IMR-90 (cell line): Measurements from ENCODE around the gene SLC39A2. TPM values are rescaled to one million over a fixed set of nuclear protein-coding genes. Genes with fewer than 3 reads are reported as not detected.

Experiments used
- ATAC-seq: fragments of 200-7000 bp; cut with Tn5 transposase; 2 replicates; pipeline ENCODE4 v1.9.1; 2020; ENCODE audit warnings: low read depth, mild to moderate bottlenecking, moderate library complexity
- BruUV-seq: library from RNA; stranded (reverse); fragments of 400-500 nt; replicated peaks from 2 replicates; lab custom pipeline; 2021; lab: Mats Ljungman, UMichigan
- CTCF ChIA-PET: fragments of 300-600 bp; formaldehyde crosslinking; extraction: SDS; loops from one replicate; lab custom pipeline; 2021; ENCODE audit warnings: antibody characterized with exemption; lab: Yijun Ruan, JAX
- POLR2A ChIA-PET: fragments of 300-600 bp; sonication (Branson Sonifier 250); formaldehyde crosslinking; loops from one replicate; lab custom pipeline; 2022; ENCODE audit warnings: antibody characterized with exemption; ENCODE audit not compliant: unreplicated experiment; lab: Charles Lee
- DNase-seq: peaks from one replicate; pipeline ENCODE4 v3.0.0; 2013
- H2AFZ ChIP-seq: replicated peaks from 2 replicates; pipeline ENCODE3; 2013; ENCODE audit warnings: low read length, mild to moderate bottlenecking; ENCODE audit not compliant: poor library complexity
- H2AK5ac ChIP-seq: 2 replicates; pipeline ENCODE4 v1.6.1; 2013; ENCODE audit warnings: low read depth, low read length, inconsistent platforms
- H2AK9ac ChIP-seq: replicated peaks from 2 replicates; pipeline ENCODE3; 2013; ENCODE audit warnings: mild to moderate bottlenecking, low read depth, low read length, moderate library complexity; ENCODE audit not compliant: poor library complexity
- H2BK120ac ChIP-seq: 2 replicates; pipeline ENCODE4 v1.6.1; 2013; ENCODE audit warnings: low read depth, low read length, inconsistent platforms
- H2BK15ac ChIP-seq: 3 replicates; pipeline ENCODE4 v1.6.1; 2013; ENCODE audit warnings: low read depth, low read length, inconsistent platforms
- H2BK20ac ChIP-seq: 2 replicates; pipeline ENCODE4 v1.6.1; 2013; ENCODE audit warnings: low read depth, mild to moderate bottlenecking, inconsistent platforms, low read length, moderate library complexity
- H2BK5ac ChIP-seq: 2 replicates; pipeline ENCODE4 v1.6.1; 2013; ENCODE audit warnings: mild to moderate bottlenecking, low read depth, low read length, inconsistent platforms; ENCODE audit not compliant: poor library complexity, severe bottlenecking
- H3K14ac ChIP-seq: replicated peaks from 2 replicates; pipeline ENCODE4 v1.6.1; 2013; ENCODE audit warnings: low read depth, low read length, inconsistent platforms
- H3K18ac ChIP-seq: 2 replicates; pipeline ENCODE4 v1.6.1; 2013; ENCODE audit warnings: low read depth, low read length, control low read depth
- H3K23ac ChIP-seq: 2 replicates; pipeline ENCODE4 v1.6.1; 2013; ENCODE audit warnings: low read depth, low read length, inconsistent platforms
- H3K27ac ChIP-seq: 2 replicates; pipeline ENCODE4 v1.5.1; 2013; ENCODE audit warnings: mild to moderate bottlenecking, control low read depth, low read length; ENCODE audit not compliant: insufficient read depth
- H3K27me3 ChIP-seq: 2 replicates; pipeline ENCODE4 v1.6.1; 2013; ENCODE audit warnings: low read length; ENCODE audit not compliant: control insufficient read depth, insufficient read depth
- H3K36me3 ChIP-seq: 2 replicates; pipeline ENCODE4 v1.6.1; 2013; ENCODE audit warnings: low read length, mixed read lengths; ENCODE audit not compliant: control insufficient read depth, insufficient read depth
- H3K4ac ChIP-seq: 2 replicates; pipeline ENCODE4 v1.6.1; 2013; ENCODE audit warnings: low read depth, low read length, inconsistent platforms
- H3K4me1 ChIP-seq: 2 replicates; pipeline ENCODE4 v1.6.1; 2013; ENCODE audit warnings: low read length, mixed read lengths; ENCODE audit not compliant: control insufficient read depth, insufficient read depth
- H3K4me2 ChIP-seq: 2 replicates; pipeline ENCODE4 v1.6.1; 2013; ENCODE audit warnings: low read depth, mild to moderate bottlenecking, control low read depth, low read length, moderate library complexity
- H3K4me3 ChIP-seq: 2 replicates; pipeline ENCODE4 v1.5.1; 2013; ENCODE audit warnings: low read depth, mild to moderate bottlenecking, control low read depth, low read length, moderate library complexity; ENCODE audit not compliant: insufficient read depth
- H3K56ac ChIP-seq: 2 replicates; pipeline ENCODE4 v1.6.1; 2013; ENCODE audit warnings: low read length, inconsistent platforms; ENCODE audit not compliant: insufficient read depth; ENCODE audit errors: extremely low read depth
- H3K79me1 ChIP-seq, 2 experiments: 2 replicates each; pipeline ENCODE4 v1.6.1; 2013; ENCODE audit warnings: low read length in 2 of 2, inconsistent platforms in 1 of 2, low read depth in 1 of 2
- H3K9ac ChIP-seq: 2 replicates; pipeline ENCODE4 v1.6.1; 2013; ENCODE audit warnings: low read depth, low read length, control low read depth
- H3K9me1 ChIP-seq: 2 replicates; pipeline ENCODE4 v1.6.1; 2013; ENCODE audit warnings: low read length, inconsistent platforms; ENCODE audit not compliant: insufficient read depth
- H3K9me3 ChIP-seq: 2 replicates; pipeline ENCODE4 v1.6.1; 2013; ENCODE audit warnings: low read length; ENCODE audit not compliant: control insufficient read depth, insufficient read depth
- H4K20me1 ChIP-seq: 2 replicates; pipeline ENCODE4 v1.6.1; 2013; ENCODE audit warnings: low read length, inconsistent platforms; ENCODE audit not compliant: insufficient read depth
- H4K5ac ChIP-seq: 2 replicates; pipeline ENCODE4 v1.6.1; 2013; ENCODE audit warnings: mild to moderate bottlenecking, low read depth, low read length, control low read depth
- H4K8ac ChIP-seq, 2 experiments: 2 replicates each; pipeline ENCODE4 v1.6.1; 2013; ENCODE audit warnings: low read depth in 2 of 2, low read length in 2 of 2, control low read depth in 1 of 2, inconsistent platforms in 1 of 2
- H4K91ac ChIP-seq: 2 replicates; pipeline ENCODE4 v1.6.1; 2013; ENCODE audit warnings: low read depth, low read length, inconsistent platforms; ENCODE audit not compliant: insufficient read depth
- BHLHE40 ChIP-seq: fragments of 150-350 bp; IDR thresholded peaks from 2 replicates; pipeline ENCODE4 v1.6.1; 2016; ENCODE audit warnings: mild to moderate bottlenecking, low read depth, low read length
- CHD1 ChIP-seq: IDR thresholded peaks from 2 replicates; pipeline ENCODE4 v1.6.1; 2012; ENCODE audit warnings: low read depth, low read length, improper control_type of control experiment
- FOS ChIP-seq: fragments of 150-350 bp; IDR thresholded peaks from 2 replicates; pipeline ENCODE4 v1.6.1; 2016; ENCODE audit warnings: low read depth, low read length
- MXI1 ChIP-seq: IDR thresholded peaks from 2 replicates; pipeline ENCODE4 v1.6.1; 2012; ENCODE audit warnings: low read depth, mild to moderate bottlenecking, low read length, moderate library complexity, borderline replicate concordance
- RCOR1 ChIP-seq: IDR thresholded peaks from 2 replicates; pipeline ENCODE4 v1.6.1; 2012; ENCODE audit warnings: mild to moderate bottlenecking, low read length, improper control_type of control experiment; ENCODE audit not compliant: insufficient replicate concordance
- RFX5 ChIP-seq: IDR thresholded peaks from 2 replicates; pipeline ENCODE4 v1.8.0; 2012; ENCODE audit warnings: low read depth, mild to moderate bottlenecking, low read length, moderate library complexity
- USF2 ChIP-seq: fragments of 150-350 bp; IDR thresholded peaks from 2 replicates; pipeline ENCODE4 v1.6.1; 2017; ENCODE audit warnings: mild to moderate bottlenecking, antibody characterized with exemption, low read length, low read depth
- WGBS, 2 experiments: methylation state at CpG; one replicate each; pipeline versions ENCODE4 v1.1.5 to v1.1.7; 2013; ENCODE audit warnings: missing lambda C conversion rate in 2 of 2; ENCODE audit not compliant: insufficient read length in 1 of 2; ENCODE audit errors: extremely low coverage in 2 of 2; 5-methylcytosine and 5-hydroxymethylcytosine counted together
- dilution Hi-C: fragments of 300-500 bp; cut with HindIII; formaldehyde crosslinking; loops from one replicate; pipeline ENCODE4 v1.14.3; 2018; ENCODE audit warnings: low sequenced_read_pairs; ENCODE audit not compliant: unreplicated experiment
- in situ Hi-C: fragments of 300-500 bp; cut with MboI; formaldehyde crosslinking; loops from 3 replicates; pipeline ENCODE4 v1.14.3; 2019; ENCODE audit warnings: low sequenced_read_pairs, inconsistent platforms, mixed read lengths
- intact Hi-C: fragments of 100-400 bp; cut with micrococcal nuclease; formaldehyde crosslinking; loops from 2 replicates; pipeline ENCODE4 v1.10.0; 2022
- polyA plus RNA-seq, 3 experiments: library from polyadenylated mRNA; depleted of rRNA; stranded (reverse); fragments of >200 nt; gene quantifications; 2 replicates each; pipeline ENCODE4 v1.2.3, GENCODE V29; 2012; ENCODE audit warnings: low replicate concordance in 1 of 3
- total RNA-seq: library from RNA; depleted of rRNA; stranded (reverse); fragments of >200 nt; gene quantifications from 2 replicates; pipeline ENCODE4 v1.2.3, GENCODE V29; 2012

Gene SLC39A2
- total and polyA plus RNA-seq, 2 of the 4 experiments (the other 2 are of a cell fraction) = not detected

DNA sequence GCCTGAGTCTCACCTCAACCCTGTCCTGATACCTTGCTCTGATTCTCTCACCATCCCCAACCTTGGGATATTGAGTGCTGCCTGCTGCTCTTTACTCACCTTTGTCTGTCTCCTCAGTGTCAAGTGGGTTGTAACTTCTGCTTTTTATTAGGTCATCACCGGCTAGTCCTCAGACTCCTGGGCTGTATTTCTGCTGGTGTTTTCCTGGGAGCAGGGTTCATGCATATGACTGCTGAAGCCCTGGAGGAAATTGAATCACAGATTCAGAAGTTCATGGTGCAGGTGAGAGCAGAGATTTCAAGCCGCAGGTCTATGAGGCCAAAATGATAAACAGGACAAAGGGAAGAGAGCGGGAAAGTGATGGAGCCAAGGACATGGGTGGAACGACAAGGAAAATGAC, 498 bp downstream of the SLC39A2 start:
- no peak overlapping the region for H3K4ac ChIP-seq
- H3K27ac ChIP-seq = no peak overlapping the region
- H4K91ac ChIP-seq = no peak overlapping the region
- H3K18ac ChIP-seq = no peak overlapping the region
- H3K9me3 ChIP-seq = no peaks in the 10 kb centered on the region
- no TSS peak for BruUV-seq
- ATAC-seq (no peak), DNase-seq (no peak)
- in situ Hi-C loops = loop anchor here (25.0 kb wide), 1 partner anchor 662 kb away; the partner anchor contains the start of genes CCNB1IP1 and PARP2
- no peaks in the 10 kb centered on the region for H4K20me1 ChIP-seq
- H3K23ac ChIP-seq = no peak overlapping the region
- peaks cover 3% of the 10 kb centered on the region for H3K4me1 ChIP-seq
- H3K14ac ChIP-seq = no peak overlapping the region
- no peak overlapping the region for H2BK15ac ChIP-seq
- no peak overlapping the region for H3K56ac ChIP-seq
- no peak overlapping the region for H2AK5ac ChIP-seq
- no peak overlapping the region for H2BK20ac ChIP-seq
- intact Hi-C loops = no loop called here
- no peaks in the 10 kb centered on the region for H3K79me1 ChIP-seq
- TF ChIP-seq MXI1 = no peak
- TF ChIP-seq BHLHE40 = no peak
- no peak for TF ChIP-seq RCOR1
- TF ChIP-seq CHD1 = no peak
- TF ChIP-seq FOS = no peak
- no peak for TF ChIP-seq RFX5
- TF ChIP-seq USF2 = no peak
- H2AK9ac ChIP-seq = no peak overlapping the region
- H3K4me2 ChIP-seq = no peak overlapping the region
- no peak overlapping the region for H2AFZ ChIP-seq
- ChIA-PET POLR2A (interaction anchor here (1.1 kb wide), 1 partner anchor 105 kb away, joined by 3 read pairs; no protein-coding TSS in a partner anchor), CTCF (interaction anchor here (0.6 to 1.4 kb wide), 3 partner anchors 15 to 349 kb away, joined by 3 to 6 read pairs (median 3); no protein-coding TSS in a partner anchor)
- H3K27me3 ChIP-seq = peaks cover 5% of the 10 kb centered on the region
- no peaks in the 10 kb centered on the region for H3K9me1 ChIP-seq
- dilution Hi-C loops = no loop called here
- H3K9ac ChIP-seq = no peak overlapping the region
- no peak overlapping the region for H4K5ac ChIP-seq
- peaks cover 18% of the 10 kb centered on the region for H3K36me3 ChIP-seq
- no peak overlapping the region for H2BK5ac ChIP-seq
- WGBS, 2 experiments = 88% methylated on average over 2 of the region's 4 CpGs; no CpG with 5 or more reads in 1 of the 2 experiments
- no peak overlapping the region for H2BK120ac ChIP-seq
- H3K4me3 ChIP-seq = no peak overlapping the region
- no peak overlapping the region for H4K8ac ChIP-seq
